HG03060 (cell line): Measurements from ENCODE around the gene ANTXR1.
"Not testable (repeated sequence)": the region's sequence is repeated elsewhere in the genome, so short reads cannot be mapped to it uniquely, and the experiment has no call there.

Source experiments
- ATAC-seq: cut with Tn5 transposase; IDR thresholded peaks from one replicate; pipeline ENCODE4 v1.9.1; 2021; ENCODE audit warnings: low read depth, moderate number of reproducible peaks; ENCODE audit not compliant: unreplicated experiment

ANTXR1 gene

DNA sequence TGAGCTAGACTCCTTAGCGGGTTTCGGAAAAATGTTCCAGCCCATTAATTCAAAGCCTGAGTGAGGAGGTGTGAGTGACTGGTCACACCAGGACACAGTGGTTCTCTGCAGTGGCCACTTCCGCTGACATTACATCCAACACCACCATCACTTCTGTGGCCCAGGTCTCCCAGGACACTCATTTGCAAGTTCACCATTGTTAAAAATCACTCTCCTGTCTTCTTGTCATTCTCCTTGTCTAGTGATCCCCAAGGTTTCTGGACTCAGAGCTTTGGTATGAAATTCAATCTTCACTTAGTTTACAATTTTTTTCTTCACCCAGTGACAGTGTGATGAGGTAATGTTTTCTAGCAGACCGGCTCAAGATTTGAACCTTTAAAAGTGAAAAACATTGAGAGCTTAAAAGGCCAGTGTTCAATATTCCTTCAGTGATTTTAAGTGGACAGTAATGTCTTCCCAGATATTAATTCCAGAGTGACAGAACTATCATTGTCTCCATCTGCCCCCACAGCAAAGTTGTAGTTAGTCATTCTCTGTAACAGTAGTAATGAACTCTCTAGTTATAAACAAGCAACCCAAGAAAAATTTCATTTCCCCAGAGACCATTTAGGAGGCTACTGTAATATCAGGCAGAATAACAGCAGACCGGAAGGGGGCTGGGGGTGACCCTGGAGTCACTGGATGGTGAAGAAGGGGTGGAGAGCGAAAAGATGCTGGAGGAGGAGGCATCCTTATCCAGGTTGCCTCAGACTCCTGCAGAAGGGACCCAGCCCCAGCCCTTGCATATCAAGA, 209.2 kb downstream of the ANTXR1 start:
- ATAC-seq = no peak

- no peak for ATAC-seq
These were observed 210.1 kb downstream of the ANTXR1 start for GRCh38 chr2:69222953-69223658.

DNA sequence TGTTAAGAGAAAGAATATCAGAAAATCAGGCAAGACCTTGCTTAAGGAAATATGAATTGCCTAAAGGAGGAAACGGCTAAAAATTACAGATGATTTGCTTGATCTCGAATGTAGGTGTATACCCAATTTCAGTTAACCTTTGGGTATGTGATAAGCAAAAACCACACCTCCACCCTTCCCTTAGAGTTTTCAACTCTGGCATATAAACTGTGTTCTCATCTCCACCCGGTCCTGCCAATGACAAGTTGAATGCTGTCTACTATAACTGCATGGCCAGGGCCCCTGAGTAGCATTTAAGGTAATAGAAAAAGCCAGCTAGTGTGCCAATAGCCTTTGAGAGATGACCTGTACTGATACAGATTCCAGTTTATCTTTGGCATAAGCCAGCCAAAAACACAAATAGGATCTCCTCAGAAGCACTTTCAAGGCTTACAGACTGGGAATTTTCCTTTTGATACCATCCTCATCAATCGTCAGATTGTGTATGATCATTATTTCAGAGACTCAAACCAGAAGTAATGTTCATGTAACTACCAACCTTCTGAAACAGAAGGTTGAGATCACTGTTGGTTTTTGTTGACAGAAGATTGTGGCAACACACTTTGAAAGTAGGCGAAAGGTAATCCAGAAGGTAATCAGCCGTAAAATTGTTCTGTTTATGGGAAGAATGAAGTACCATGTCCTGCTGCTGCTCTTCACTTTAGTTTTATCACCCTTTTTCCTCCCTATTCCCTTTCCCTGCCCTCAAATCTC, 211.0 kb downstream of the ANTXR1 start:
- ATAC-seq = no peak

GRCh38 chr2:69224512-69224837, 211.5 kb downstream of the ANTXR1 start:
- ATAC-seq = no peak

- no peak for ATAC-seq
These were observed 213.0 kb downstream of the ANTXR1 start for GRCh38 chr2:69225933-69226332.

DNA sequence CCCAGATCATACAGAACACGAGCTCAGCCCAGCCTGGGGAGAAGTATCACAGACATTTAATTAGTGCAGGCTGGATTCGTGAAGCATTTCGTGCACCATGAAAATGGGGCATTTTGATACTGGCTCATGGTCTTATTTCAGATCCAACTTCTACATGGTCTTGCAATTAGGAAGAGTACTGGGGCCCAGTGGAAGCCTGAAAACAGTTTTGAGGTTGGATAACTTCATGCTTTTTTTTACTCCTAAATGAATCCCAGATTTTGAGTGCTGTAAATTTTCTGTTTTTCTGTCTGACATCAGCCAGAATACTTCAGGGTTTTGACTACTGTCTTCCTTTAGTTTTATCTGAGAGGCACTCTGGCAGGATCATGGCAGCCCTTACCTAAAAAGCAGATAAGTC, 213.9 kb downstream of the ANTXR1 start:
- ATAC-seq = no peak

- ATAC-seq = no peak
These were observed 214.7 kb downstream of the ANTXR1 start for GRCh38 chr2:69227716-69228115.

DNA sequence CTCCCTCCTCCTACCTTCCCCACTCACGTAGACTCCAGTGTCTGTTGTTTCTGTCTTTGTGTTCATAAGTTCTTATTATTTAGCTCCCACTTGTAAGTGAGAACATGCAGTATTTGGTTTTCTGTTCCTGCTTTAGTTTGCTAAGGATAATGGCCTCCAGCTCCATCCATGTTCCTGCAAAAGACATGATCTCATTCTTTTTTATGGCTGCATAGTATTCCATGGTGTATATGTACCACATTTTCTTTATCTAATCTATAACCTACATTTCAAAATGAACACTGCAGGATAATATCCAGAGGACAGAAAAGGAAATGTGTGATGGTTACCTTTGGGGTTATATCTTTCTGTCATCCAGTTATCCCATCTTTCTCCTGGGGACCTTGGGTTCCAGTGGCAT, 218.0 kb downstream of the ANTXR1 start:
- not testable (repeated sequence) for ATAC-seq

DNA sequence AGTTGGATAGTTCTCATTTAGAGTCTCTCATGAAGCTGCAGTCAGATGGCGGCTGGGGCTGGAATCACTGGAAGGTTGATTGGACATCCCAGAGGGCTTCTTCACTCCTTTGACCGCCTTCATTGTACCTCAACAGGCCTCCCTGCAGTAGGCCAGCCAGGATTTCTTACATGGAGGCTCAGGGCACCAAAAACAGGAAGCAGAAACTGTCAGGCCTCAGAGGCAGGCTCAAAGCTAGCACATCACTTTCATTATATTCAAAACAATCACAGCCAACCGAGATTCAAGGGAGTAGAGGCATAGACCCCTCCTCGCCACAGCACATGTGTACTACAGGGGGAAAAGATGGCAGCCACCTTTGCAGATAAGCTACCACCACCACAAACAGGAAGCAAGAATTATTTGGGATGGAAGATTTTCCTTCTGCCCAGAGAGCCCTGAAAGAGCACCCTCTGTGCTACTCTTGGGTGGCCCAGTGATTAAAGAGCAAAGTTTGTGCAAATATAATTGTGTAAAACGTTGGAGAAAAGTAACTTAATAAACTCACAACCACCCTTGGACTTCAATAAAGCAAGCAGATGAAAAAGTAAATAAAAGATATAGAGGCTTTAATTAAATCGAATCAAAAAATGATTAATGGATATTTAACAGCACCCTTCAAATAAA, 218.8 kb downstream of the ANTXR1 start:
- no peak for ATAC-seq

DNA sequence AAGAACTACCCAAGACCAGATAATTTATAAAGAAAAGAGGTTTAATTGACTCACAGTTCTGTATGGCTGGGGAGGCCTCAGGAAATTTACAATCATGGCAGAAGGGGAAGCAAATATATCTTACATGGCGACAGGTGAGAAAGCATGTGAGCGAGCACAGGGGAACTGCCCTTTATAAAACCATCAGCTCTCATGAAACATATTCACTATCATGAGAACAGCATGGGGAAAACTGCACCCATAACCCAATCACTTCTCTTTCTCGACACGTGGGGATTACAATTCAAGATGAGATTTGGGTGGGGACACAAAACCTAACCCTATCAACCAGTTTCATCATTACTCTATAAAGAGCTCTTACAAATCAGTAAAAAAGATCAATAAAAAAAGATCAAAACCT, 222.9 kb downstream of the ANTXR1 start:
- ATAC-seq = not testable (repeated sequence)

DNA sequence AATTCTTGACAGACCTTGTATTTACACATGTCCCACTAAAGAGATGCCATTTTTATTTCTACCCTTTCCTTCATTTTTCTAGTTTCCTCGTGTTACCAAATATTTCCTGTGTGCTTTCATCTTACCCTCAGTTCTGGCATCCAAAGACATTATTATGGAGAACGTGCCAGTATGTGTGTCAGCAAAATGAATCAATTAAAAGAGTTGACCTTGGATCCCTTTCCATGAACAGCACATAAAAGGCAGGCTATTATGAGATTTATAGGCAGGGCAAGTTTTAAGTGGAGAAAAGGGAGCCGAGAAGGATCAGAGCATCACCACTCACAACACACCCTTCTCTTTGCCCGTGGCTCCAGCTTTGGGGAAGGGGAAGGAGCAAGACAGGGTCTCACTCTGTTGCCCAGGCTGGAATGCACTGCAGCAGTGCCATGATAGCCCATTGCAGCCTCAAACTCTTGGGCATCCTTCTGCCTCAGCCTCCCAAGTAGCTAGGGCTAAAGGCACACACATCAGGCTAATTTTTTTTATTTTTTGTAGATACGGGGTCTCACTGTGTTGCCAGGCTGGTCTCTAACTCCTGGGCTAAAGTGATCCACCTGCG, 224.2 kb downstream of the ANTXR1 start:
- ATAC-seq = no peak

DNA sequence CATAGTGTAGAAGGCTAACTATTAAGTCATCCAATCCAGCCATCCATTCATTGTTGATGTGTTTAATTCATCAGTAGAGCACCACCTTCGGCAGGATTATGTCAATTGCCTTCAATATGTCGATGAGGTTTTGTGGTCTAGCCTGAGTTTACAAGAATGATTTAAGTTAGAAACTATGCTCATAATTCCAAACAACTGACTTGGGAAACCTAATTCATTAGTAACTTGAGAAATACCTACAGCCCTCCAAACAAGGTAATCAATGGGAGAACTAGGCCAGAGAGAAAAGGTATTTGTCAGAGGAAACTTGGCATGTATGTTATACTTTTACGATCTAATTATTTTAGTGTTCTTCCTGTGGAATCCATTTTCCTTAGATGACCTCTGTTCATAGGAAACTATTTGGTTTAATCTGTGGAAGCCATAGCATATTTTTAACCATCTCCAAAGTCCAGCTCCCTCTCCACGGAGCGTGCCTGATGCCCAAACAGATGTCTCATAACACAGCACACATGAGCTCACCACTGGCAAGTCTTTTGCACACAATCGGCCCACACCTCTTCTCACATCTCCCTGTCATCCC, 225.6 kb downstream of the ANTXR1 start:
- no peak for ATAC-seq

GRCh38 chr2:69241093-69241492, 228.1 kb downstream of the ANTXR1 start:
- ATAC-seq = no peak

DNA sequence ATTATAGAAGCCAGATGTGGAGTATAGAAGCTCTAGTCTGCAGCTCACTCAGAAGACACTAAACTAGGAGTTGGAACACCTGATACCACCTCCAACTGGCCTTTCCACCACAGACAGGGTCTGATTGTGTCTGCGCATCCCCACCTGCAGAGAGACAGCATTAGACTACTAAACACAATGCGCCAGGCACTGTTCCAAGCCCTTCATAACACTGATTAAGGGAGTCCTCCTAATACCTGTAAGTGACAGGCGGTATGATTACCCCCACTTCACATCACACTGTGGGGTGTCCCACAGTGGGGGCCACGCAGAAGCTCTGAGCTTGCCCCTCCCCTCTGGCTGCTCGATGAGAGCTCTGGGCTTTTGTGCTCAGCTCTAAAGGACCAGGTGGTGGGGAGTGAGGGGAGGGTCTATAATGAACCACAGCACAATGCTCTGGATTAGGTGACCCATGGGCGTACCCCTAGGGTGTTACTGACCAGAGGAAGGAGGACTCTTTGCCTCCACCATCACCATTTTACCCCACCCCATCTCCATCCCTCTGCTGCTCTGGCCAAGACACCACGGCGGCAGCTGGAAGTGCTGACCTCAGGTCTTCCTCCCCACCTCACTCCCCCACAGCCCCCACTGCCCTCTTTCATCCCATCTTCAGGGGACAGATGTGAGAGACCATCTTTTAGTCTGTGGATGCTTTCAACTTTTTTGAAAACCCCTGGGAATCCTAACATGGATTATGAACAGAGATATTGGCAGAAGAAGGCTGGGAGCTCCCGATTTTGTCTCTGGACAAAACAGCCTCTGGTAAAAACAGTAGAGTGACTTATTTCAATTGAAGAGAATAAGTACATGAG, 228.9 kb downstream of the ANTXR1 start:
- ATAC-seq = no peak

GRCh38 chr2:69242651-69243051, 229.7 kb downstream of the ANTXR1 start:
- no peak for ATAC-seq

DNA sequence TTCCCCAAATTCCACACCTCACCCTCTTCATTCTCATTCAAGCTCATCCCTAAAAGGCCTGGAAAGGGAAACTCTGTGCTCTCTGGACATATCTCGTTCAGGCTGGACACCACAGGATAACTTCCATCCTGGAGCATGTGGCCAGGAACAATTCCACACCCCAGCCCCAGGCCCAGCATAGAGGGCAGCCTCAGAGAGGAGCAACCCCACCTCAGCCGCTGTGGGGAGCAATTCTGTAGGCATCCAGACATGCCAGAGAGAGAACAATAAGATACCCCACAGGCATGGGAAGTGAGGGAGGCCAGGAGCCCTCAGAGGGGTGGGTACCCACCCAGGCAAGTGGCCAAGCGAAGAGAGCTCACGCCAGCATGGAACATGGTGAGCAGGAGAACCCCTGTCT, 230.7 kb downstream of the ANTXR1 start:
- no peak for ATAC-seq

- ATAC-seq = no peak
These were observed 231.9 kb downstream of the ANTXR1 start for GRCh38 chr2:69244882-69245281.

GRCh38 chr2:69247583-69247982, 234.6 kb downstream of the ANTXR1 start:
- no peak for ATAC-seq

- ATAC-seq = no peak
These were observed 235.3 kb downstream of the ANTXR1 start for GRCh38 chr2:69248232-69248631.
